GM18868 (cell line): ENCODE measurements around the gene IER3.
"Not testable (repeated sequence)": the region's sequence is repeated elsewhere in the genome, so short reads cannot be mapped to it uniquely, and the experiment has no call there.

Experiments
- ATAC-seq: cut with Tn5 transposase; IDR thresholded peaks from one replicate; pipeline ENCODE4 v1.9.1; 2021; ENCODE audit warnings: mild to moderate bottlenecking, moderate library complexity; ENCODE audit not compliant: unreplicated experiment

Gene IER3

GRCh38 chr6:30769088-30769852 is 24.9 kb upstream of the IER3 start:
- no peak for ATAC-seq

GRCh38 chr6:30768634-30769087 is 24.3 kb upstream of the IER3 start:
- no peak for ATAC-seq

- ATAC-seq: no peak
Measured at GRCh38 chr6:30767944-30768301, 23.6 kb upstream of the IER3 start.

- ATAC-seq: peak; percentile 70
Measured at GRCh38 chr6:30767158-30767943, 23.0 kb upstream of the IER3 start.

GRCh38 chr6:30766461-30767157 is 22.3 kb upstream of the IER3 start:
- ATAC-seq: no peak

GRCh38 chr6:30765495-30765894 is 21.1 kb upstream of the IER3 start:
- ATAC-seq: not testable (repeated sequence)

GRCh38 chr6:30764490-30765043 is 20.2 kb upstream of the IER3 start:
- ATAC-seq: not testable (repeated sequence)

GRCh38 chr6:30763618-30764489 is 19.5 kb upstream of the IER3 start:
- no peak for ATAC-seq

- ATAC-seq: no peak
Measured at GRCh38 chr6:30763155-30763617, 18.8 kb upstream of the IER3 start.

- ATAC-seq: no peak
Measured at GRCh38 chr6:30761791-30762429, 17.6 kb upstream of the IER3 start.

GRCh38 chr6:30760549-30760948 is 16.2 kb upstream of the IER3 start:
- no peak for ATAC-seq

GRCh38 chr6:30759575-30760239 is 15.4 kb upstream of the IER3 start:
- ATAC-seq: no peak

GRCh38 chr6:30757261-30757904 is 13.0 kb upstream of the IER3 start:
- ATAC-seq: no peak

- ATAC-seq: not testable (repeated sequence)
Measured at GRCh38 chr6:30756405-30757003, 12.2 kb upstream of the IER3 start.

GRCh38 chr6:30754631-30755030 is 10.3 kb upstream of the IER3 start:
- no peak for ATAC-seq

- ATAC-seq: no peak
Measured at GRCh38 chr6:30752157-30752927, 8.0 kb upstream of the IER3 start.

- no peak for ATAC-seq
Measured at GRCh38 chr6:30750379-30750668, 6.0 kb upstream of the IER3 start.
